HepG2 (cell line): Measurements from ENCODE around the gene SEMA4A. TPM values are rescaled to one million over a fixed set of nuclear protein-coding genes. Genes with fewer than 3 reads are reported as not detected.

Experiments
- ARID5B ChIP-seq: IDR thresholded peaks from 2 replicates; pipeline ENCODE4 v1.4.0; 2020; ENCODE audit warnings: mild to moderate bottlenecking, missing genetic modification reagents
- EEA1 ChIP-seq: sonication (generic); formaldehyde crosslinking; IDR thresholded peaks from 2 replicates; pipeline ENCODE4 v1.5.1; 2020; ENCODE audit warnings: mild to moderate bottlenecking, missing genetic modification reagents, borderline replicate concordance
- GTF2F1 ChIP-seq: fragments of 150-350 bp; IDR thresholded peaks from 2 replicates; pipeline ENCODE4 v1.6.1; 2014; ENCODE audit warnings: low read length
- HMG20A ChIP-seq: IDR thresholded peaks from 2 replicates; pipeline ENCODE4 v1.6.1; 2016; ENCODE audit warnings: borderline replicate concordance
- HOXA9 ChIP-seq: sonication (generic); formaldehyde crosslinking; IDR thresholded peaks from 2 replicates; pipeline ENCODE4 v1.8.1; 2022; ENCODE audit warnings: missing genetic modification reagents, mild to moderate bottlenecking, moderate library complexity, borderline replicate concordance
- KDM3A ChIP-seq: IDR thresholded peaks from 2 replicates; pipeline ENCODE4 v1.6.1; 2018; ENCODE audit warnings: low read depth, missing compliant biosample characterization
- MEIS2 ChIP-seq: sonication (generic); formaldehyde crosslinking; IDR thresholded peaks from 2 replicates; pipeline ENCODE4 v1.9.0; 2021; ENCODE audit warnings: mild to moderate bottlenecking, missing genetic modification reagents
- PATZ1 ChIP-seq: sonication (generic); formaldehyde crosslinking; IDR thresholded peaks from 2 replicates; pipeline ENCODE4 v1.4.0; 2020; ENCODE audit warnings: missing genetic modification reagents
- RERE ChIP-seq: IDR thresholded peaks from 2 replicates; pipeline ENCODE4 v1.6.1; 2016; ENCODE audit warnings: low read depth, missing genetic modification reagents, missing compliant biosample characterization
- TEAD2 ChIP-seq: sonication (generic); formaldehyde crosslinking; IDR thresholded peaks from 2 replicates; pipeline ENCODE4 v1.9.0; 2021; ENCODE audit warnings: missing genetic modification reagents
- THAP8 ChIP-seq: sonication (generic); formaldehyde crosslinking; IDR thresholded peaks from 2 replicates; pipeline ENCODE4 v1.5.1; 2020; ENCODE audit warnings: missing genetic modification reagents, mild to moderate bottlenecking, borderline replicate concordance
- ZFP36L1 ChIP-seq: sonication (generic); formaldehyde crosslinking; IDR thresholded peaks from 2 replicates; pipeline ENCODE4 v1.8.0; 2022; ENCODE audit warnings: mild to moderate bottlenecking, missing genetic modification reagents, moderate library complexity
- ZSCAN12 ChIP-seq: sonication (generic); formaldehyde crosslinking; IDR thresholded peaks from 2 replicates; pipeline ENCODE4 v1.9.0; 2021; ENCODE audit warnings: mild to moderate bottlenecking, missing genetic modification reagents
- polyA plus RNA-seq, 8 experiments: library from polyadenylated mRNA; depleted of rRNA in 3 of 8; stranded (reverse) in 7 of 8; unstranded in 1 of 8; fragments of >200 nt; fragmentation: Illumina TruSeq in 4 of 8; extraction: Trizol in 4 of 8; gene quantifications; 2 replicates each; pipeline versions ENCODE4 v1.2.1 to v1.2.3, GENCODE V29; 2011 to 2016; ENCODE audit warnings: low read depth in 4 of 8, missing spikeins in 1 of 8, mixed read lengths in 1 of 8; ENCODE audit not compliant: insufficient read depth in 1 of 8
- total RNA-seq, 5 experiments: library from RNA; depleted of rRNA; stranded (reverse); fragments of >200 nt; fragmentation: Illumina TruSeq; extraction: Trizol; gene quantifications; 2 replicates each; pipeline ENCODE4 v1.2.3, GENCODE V29; 2016; ENCODE audit warnings: low read depth in 1 of 5

The SEMA4A gene
- total and polyA plus RNA-seq, 2 of the 13 experiments (the other 11 are each of a cell fraction or from before 2014, with no cell fraction given): 0.09 to 0.20 TPM

- TF ChIP-seq ARID5B (CRISPR knock-in tag) (no peak), ZSCAN12 (CRISPR knock-in tag) (no peak), KDM3A (CRISPR knock-in tag) (no peak), GTF2F1 (no peak), THAP8 (CRISPR knock-in tag) (no peak), RERE (CRISPR knock-in tag) (no peak), PATZ1 (CRISPR knock-in tag) (no peak), HOXA9 (CRISPR knock-in tag) (no peak), ZFP36L1 (no peak), EEA1 (CRISPR knock-in tag) (no peak), TEAD2 (CRISPR knock-in tag) (no peak), HMG20A (CRISPR knock-in tag) (no peak), MEIS2 (no peak)
Observed at GRCh38 chr1:156140879-156141707, 12.3 kb upstream of the SEMA4A start (continued).
